Endothelial cell of umbilical vein (primary cell): ENCODE data around the gene DCAF10.

Experiments
- CTCF ChIP-seq, 2 donors: IDR thresholded peaks; 1 replicate in 1 of 2; 2 replicates in 1 of 2; pipeline ENCODE4 v1.5.1; 2011; ENCODE audit warnings: low read length in 2 of 2, mild to moderate bottlenecking in 2 of 2, moderate library complexity in 2 of 2, control low read depth in 1 of 2, inconsistent platforms in 1 of 2, low read depth in 1 of 2; ENCODE audit not compliant: insufficient read depth in 1 of 2; ENCODE audit errors: extremely low read depth in 1 of 2
- MAX ChIP-seq: IDR thresholded peaks from 2 replicates; pipeline ENCODE4 v1.6.1; 2011; ENCODE audit not compliant: insufficient read depth, insufficient read length
- POLR2A ChIP-seq: IDR thresholded peaks from 2 replicates; pipeline ENCODE4 v1.6.1; 2012; ENCODE audit warnings: low read depth, mild to moderate bottlenecking, control low read depth, low read length
- POLR2AphosphoS5 ChIP-seq: IDR thresholded peaks from 2 replicates; pipeline ENCODE4 v1.6.1; 2012; ENCODE audit warnings: low read depth, mild to moderate bottlenecking, control low read depth, low read length, moderate library complexity; ENCODE audit not compliant: insufficient read depth

- TF ChIP-seq POLR2A (no peak), POLR2AphosphoS5 (no peak), CTCF (IDR thresholded peaks at IDR 0.05; ENCODE audit: extremely low read depth in 1 of 2, insufficient read depth in 1 of 2, low read depth in 1 of 2, low read length in 2 of 2) (no peak), MAX (no peak)
Measured at GRCh38 chr9:37796232-37796631, 4.4 kb upstream of the DCAF10 start.
